ENCODE measurements around the gene SENP8.

DNA sequence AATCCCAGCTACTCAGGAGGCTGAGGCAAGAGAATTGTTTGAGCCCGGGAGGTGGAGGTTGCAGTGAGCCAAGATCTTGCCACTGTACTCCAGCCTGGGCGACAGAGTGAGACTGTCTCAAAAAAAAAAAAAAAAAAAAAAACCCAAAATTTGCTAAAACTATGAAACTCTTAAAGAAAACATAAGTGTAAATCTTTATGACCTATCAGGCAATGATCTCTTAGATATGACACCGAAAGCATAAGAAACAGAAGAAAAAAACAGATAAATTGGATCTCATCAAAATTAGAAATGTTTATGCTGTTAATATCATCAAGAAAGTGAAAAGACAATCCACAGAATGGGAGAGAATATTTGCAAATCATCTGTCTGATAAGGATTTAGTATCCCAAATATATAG, 64.0 kb downstream of the SENP8 start:
- TF ChIP-seq NRF1 (IDR thresholded peaks at IDR 0.05; ENCODE audit: low read depth, low read length) (no peak), ZNF274 (IDR thresholded peaks at IDR 0.05; ENCODE audit: borderline replicate concordance, extremely low read depth, low read length) (no peak), POLR2AphosphoS5 (IDR thresholded peaks at IDR 0.05; ENCODE audit: low read depth, low read length) (no peak)
- TF ChIP-seq, protein P1, sequence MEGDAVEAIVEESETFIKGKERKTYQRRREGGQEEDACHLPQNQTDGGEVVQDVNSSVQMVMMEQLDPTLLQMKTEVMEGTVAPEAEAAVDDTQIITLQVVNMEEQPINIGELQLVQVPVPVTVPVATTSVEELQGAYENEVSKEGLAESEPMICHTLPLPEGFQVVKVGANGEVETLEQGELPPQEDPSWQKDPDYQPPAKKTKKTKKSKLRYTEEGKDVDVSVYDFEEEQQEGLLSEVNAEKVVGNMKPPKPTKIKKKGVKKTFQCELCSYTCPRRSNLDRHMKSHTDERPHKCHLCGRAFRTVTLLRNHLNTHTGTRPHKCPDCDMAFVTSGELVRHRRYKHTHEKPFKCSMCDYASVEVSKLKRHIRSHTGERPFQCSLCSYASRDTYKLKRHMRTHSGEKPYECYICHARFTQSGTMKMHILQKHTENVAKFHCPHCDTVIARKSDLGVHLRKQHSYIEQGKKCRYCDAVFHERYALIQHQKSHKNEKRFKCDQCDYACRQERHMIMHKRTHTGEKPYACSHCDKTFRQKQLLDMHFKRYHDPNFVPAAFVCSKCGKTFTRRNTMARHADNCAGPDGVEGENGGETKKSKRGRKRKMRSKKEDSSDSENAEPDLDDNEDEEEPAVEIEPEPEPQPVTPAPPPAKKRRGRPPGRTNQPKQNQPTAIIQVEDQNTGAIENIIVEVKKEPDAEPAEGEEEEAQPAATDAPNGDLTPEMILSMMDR (IDR thresholded peaks at IDR 0.05; ENCODE audit: control extremely low read depth in 1 of 3, insufficient read depth in 1 of 3, low read depth in 1 of 3, low read length in 3 of 3): no peak
